GM18867 (cell line): ENCODE measurements around the gene CTSA.

ENCODE experiments used
- ATAC-seq: cut with Tn5 transposase; IDR thresholded peaks from one replicate; pipeline ENCODE4 v1.9.1; 2021; ENCODE audit warnings: mild to moderate bottlenecking, moderate library complexity; ENCODE audit not compliant: unreplicated experiment

The CTSA gene

DNA sequence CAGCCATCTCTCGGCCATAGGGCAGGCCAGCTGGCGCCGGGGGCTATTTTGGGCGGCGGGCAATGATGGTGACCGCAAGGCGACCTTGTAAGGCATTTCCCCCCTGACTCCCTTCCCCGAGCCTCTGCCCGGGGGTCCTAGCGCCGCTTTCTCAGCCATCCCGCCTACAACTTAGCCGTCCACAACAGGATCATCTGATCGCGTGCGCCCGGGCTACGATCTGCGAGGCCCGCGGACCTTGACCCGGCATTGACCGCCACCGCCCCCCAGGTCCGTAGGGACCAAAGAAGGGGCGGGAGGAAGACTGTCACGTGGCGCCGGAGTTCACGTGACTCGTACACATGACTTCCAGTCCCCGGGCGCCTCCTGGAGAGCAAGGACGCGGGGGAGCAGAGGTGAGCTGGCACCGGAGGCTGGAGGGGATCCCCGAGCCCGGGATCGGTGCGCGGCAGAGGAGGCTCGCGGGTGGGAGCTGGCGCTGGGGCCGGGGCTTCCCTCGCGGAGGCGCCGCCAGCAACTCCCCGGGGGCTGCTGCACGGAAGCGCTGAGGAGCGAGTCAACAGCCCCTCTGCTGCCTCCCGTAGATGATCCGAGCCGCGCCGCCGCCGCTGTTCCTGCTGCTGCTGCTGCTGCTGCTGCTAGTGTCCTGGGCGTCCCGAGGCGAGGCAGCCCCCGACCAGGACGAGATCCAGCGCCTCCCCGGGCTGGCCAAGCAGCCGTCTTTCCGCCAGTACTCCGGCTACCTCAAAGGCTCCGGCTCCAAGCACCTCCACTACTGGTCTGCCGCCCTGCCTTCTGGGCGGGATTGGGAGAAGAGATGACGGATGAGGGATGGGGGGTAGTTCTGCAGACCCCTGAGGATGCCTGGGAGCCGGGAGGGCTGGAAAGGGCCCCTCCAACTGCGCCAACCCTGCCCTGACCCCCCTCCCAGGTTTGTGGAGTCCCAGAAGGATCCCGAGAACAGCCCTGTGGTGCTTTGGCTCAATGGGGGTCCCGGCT lies at the start of gene CTSA, which contains the start of gene NEURL2:
Gene CTSA, plus strand, starts transcription at position 351 of the 999 bp plus-strand sequence. Its CDS starts 234 bp downstream, at position 585.
Gene NEURL2, minus strand, starts transcription at position 224 of the 999 bp plus-strand sequence. Its CDS starts 217 bp downstream, at position 7.
- ATAC-seq, result peak; percentile 78

DNA sequence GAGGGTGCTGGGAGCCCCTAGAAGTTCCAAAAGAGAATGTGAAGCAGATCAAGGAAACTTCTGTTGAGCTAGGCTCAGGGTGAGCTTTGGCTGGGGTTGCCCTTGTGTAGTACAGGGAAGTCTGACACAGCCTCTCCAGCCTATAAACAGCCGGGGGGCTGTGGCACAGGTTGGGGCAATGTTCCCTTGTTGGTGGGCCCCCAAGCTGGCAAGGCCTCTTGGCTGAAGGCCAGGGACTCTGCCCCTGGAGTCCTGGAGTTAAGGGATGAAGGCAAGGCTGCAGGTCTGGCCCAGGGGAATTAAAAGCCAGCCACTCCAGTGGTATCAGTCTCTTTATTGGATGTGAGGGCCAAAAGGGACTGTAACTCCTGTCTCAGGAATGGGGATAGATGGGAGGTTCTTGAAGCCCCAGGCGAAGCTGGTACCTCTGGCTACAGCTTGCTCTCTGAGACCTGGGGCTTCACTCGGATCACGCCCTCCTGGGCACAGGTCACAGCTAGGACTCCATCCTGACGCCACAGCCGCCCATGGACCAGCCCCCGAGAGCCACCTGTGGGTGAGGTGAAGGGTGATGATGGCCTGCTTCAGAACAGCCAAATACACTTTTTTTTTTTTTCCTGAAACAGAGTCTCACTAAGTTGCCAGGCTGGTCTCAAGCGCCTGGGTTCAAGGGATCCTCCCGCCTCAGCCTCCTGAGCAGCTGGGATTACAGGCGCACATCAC lies 49.6 kb upstream of the CTSA start:
- no peak for ATAC-seq

DNA sequence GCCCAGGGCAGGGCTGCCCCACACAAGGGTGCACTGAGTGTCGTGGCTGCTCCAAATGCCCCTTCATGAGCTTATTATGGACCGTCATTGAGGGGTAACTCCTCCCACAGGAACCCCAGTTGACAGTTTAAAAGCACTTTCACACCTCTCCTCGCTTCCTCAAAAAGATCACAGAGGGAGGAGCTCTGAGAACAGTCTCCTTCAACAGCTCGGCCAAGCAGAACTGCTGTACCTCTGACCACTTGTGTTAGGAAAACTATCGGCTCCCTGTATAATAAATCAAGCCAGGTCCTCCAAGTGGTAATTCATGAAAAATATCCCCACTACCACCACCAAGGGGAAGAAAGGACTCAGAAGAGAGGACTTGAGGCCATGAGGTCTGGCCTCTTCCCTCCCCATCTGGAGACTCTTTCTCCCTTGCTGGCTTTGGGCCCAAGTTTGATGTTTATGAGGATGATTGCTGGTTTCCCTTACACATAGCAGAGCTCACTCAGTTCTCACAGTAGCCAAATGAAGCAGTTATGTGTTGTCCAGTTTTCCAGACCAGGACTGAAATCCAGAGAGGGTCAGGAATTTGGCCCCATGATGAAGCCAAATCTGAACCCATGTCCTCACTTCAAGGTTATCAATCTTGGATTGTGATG lies 48.8 kb upstream of the CTSA start:
- peak; percentile 71 for ATAC-seq

DNA sequence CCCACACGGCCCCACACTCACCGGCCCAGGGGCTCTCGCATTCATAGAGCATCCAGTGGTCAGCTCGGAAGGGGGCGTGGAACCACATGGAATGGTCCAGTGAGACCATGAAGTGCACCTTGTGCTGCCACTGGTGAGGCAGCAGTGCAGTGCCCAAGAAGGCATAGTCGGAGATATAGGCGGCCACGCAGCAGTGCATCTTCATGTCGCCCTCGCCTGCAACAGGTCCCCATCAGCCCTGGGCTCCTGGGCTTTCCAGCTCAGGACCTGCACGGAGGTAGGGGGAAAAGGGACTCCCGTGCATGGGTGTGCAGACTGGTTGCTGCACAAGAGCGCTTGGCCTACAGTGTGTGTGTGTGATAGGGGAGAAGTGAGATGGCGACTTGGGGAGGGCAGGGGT lies 47.6 kb upstream of the CTSA start:
- no peak for ATAC-seq

GRCh38 chr20:45845452-45845851 lies 45.7 kb upstream of the CTSA start:
- ATAC-seq, result no peak

- no peak for ATAC-seq
Observed at GRCh38 chr20:45848421-45848820, 42.7 kb upstream of the CTSA start.

GRCh38 chr20:45848969-45849582 lies 42.1 kb upstream of the CTSA start:
- ATAC-seq, result no peak

- no peak for ATAC-seq
Observed at GRCh38 chr20:45850238-45850637, 40.9 kb upstream of the CTSA start.

DNA sequence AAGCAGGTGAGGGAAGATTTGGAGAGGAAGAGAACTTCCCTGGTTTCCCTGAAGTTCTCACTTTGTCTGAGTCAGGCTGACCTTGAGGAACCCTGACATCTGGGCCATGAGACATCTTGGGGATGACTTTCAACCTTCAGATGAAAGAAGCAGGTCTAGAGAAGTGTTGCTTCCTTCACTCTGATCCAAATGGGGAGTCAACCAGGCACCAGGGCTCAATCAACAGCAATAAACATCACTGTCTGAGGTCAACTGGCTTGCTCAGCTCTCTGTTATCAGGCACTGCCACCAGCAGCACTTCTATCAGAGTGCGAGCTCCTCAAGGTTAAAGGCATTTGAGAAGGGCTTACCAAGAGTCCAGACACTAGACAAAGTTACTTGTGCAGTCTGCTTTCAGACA lies 40.2 kb upstream of the CTSA start:
- ATAC-seq, result no peak

- no peak for ATAC-seq
Observed at GRCh38 chr20:45851501-45851900, 39.6 kb upstream of the CTSA start.

- no peak for ATAC-seq
Observed at GRCh38 chr20:45852326-45852725, 38.8 kb upstream of the CTSA start.

- no peak for ATAC-seq
Observed at GRCh38 chr20:45853484-45853883, 37.7 kb upstream of the CTSA start.

GRCh38 chr20:45857114-45857881 lies 33.8 kb upstream of the CTSA start, which contains the start of the genes ACOT8 and ZSWIM3:
Gene ACOT8, minus strand, starts transcription at chr20:45857392. Its CDS starts 77 bp downstream, at chr20:45857315.
Gene ZSWIM3, plus strand, starts transcription at chr20:45857614. Its CDS starts 212 bp downstream, at chr20:45857826.
- peak; percentile 94 for ATAC-seq

DNA sequence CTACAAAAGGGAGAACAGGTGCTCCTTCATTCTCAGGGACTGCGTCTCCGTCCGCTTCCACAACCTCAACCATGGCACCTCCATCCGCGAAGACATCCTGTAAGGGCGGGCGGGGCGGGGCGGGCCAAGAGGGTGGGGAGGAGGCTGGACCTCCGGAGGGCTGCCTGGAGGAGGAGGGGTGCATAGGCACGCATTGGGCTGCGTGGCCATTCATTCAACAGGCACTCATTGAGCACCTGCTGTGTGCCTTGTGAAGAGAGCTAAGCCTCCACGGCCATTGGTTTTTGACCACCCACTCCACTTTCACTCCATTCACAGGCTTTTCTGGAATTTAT lies 33.3 kb upstream of the CTSA start:
- ATAC-seq, result peak; percentile 16

GRCh38 chr20:45859916-45860315 lies 31.2 kb upstream of the CTSA start:
- no peak for ATAC-seq

GRCh38 chr20:45860560-45861220 lies 30.4 kb upstream of the CTSA start:
- ATAC-seq, result no peak

DNA sequence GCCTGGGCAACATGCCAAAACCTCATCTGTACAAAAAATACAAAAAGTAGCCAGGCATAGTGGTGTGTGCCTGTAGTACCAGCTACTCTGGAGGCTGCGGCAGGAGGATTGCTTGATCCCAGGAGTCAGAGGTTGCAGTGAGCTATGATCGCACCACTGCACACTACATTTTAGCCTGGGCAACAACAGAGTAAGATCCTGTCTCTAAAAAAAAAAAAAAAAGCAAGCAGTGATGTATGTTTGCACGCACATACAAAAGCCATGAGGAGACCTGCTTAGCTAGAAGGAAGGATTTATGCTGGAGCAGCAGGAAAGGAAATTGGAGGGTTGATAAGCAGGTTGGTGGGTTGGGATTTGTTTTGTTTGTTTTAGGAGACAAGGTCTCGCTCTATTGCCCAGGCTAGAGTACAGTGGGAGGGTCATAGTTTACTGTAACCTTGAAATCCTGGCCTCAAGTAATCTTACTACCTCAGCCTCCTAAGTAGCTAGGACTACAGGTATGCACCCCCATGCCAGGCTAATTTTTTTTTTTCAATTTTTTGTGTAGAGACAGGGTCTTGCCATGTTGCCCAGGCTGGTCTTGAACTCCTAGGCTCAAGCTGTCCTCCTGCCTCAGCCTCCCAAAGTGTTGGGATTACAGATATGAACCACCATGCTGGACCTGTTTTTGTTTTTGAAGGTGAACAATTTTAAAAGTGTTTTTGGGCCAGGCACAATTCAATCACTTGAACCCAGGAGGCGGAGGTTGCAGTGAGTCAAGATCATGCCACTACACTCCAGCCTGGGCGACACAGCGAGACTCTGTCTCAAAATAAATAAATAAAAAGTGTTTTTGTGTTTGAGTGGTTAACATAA lies 29.7 kb upstream of the CTSA start:
- no peak for ATAC-seq
